ENCODE results near the gene CACNA1G. TPM values are rescaled to one million over a fixed set of nuclear protein-coding genes. Genes with fewer than 3 reads are reported as not detected.

Gene CACNA1G
- polyA plus RNA-seq (ENCODE audit: insufficient read length in 12 of 12) = 10 to 100 TPM in 2 of 12 donors, 1 to 10 TPM in 9, not detected in 1; 5.8 to 20.0 (median 8.0) TPM
- long read RNA-seq, donor 1 = 0 reads
- long read RNA-seq, donor 2 = 0 reads
- long read RNA-seq, donor 3 = 0 reads
- long read RNA-seq, donor 4 = 0 reads
- long read RNA-seq, donor 5 = 0 reads
- long read RNA-seq, donor 6 = 0 reads
- long read RNA-seq, donor 7 = 0 reads
- long read RNA-seq, donor 8 = 0 reads
- long read RNA-seq, donor 9 = 0 reads
- long read RNA-seq, donor 10 = 0 reads
- long read RNA-seq, donor 11 = 0 reads

DNA sequence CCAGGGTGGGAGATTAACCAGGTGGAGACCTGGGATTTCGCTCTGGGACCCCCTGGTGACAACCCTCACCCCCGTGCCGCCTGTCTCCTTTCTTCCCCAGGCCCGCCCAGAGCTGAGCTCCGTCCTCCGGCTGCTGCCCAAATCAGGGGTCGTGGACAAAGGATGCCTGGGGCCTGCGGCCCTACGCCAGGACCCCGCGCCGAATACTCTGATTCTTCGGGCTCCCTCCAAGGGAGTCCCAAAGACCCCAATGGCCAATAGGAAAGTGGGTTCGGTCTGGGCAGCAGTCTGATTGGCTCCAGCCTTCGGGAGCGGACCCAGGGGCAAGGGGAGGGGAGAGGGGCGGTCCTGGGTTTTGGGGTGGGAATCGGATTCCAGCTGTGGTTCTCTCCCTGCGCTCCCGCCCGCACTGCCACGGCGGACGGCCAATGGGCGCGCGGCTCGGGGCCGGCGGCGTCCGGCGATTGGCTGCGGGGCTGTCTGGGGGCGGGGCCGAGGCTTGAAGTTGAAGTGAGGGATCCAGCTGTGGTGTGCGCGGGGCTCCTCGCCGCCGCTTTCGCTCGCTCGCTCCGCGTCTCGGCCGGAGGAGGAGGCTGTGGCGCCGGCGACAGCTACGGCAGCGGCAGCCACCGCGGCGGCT lies at the start of gene CACNA1G:
CACNA1G (plus strand) TSS at position 531 of the 640 bp plus-strand sequence. CDS start 745 bp downstream, outside the sequence.
- peak; percentile 93 for DNase-seq

DNA sequence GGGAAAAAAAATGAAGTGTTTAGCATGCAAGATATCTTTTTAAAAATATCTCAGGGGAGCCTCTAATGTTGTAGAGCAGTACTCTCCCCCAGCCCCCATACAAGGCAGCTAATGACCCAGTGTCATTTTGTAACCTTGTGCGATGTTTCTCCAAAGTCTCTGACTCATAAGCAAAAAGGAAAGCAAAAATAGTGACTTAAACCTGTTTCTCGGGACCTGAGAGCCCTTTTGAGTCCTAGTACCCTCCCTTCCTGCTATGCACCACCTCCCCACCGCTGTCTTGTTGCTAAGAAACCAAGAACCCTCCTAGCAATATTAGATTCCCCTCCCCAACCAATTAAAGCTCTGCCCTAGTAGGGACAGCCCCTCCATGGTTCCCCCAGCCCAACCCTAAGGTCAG lies 49.5 kb upstream of the CACNA1G start:
- DNase-seq = no peak

DNA sequence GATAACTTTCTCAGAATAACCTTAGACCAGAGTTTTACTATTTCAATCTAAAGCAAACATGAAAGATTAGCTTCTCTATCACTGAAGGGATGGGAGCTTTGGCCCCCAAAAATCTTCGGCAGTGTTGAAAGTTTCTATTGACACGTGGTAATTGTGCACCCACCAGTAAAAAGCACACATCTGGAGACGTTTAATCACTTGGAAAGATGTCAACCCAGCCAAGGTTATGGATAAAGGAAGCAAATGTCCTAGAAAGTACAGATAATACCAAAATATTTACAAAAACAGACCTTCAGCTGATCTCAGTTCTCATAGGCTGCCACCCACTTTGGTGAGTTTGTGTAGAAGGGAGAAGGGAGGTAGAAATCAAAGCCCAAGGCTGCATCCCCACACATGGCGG lies 47.0 kb upstream of the CACNA1G start:
- DNase-seq = no peak

DNA sequence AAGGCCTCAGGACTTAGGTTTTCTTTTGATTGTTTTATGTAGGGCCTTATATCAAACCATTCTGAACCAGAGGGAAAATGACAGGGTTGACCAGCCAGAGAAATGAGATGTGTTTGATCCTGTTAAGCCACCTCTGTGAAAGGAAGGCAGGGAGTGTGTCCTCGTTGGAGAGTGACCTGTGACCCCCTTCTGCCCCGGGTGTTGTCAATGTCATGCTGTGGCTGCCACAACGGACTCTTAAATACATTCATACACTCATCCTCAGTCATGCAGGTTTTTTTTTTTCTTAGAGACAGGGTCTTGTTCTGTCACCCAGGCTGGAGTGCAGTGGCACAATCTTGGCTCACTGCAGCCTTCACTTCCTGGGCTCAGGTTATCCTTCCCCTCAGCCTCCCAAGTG lies 46.1 kb upstream of the CACNA1G start:
- DNase-seq = no peak

DNA sequence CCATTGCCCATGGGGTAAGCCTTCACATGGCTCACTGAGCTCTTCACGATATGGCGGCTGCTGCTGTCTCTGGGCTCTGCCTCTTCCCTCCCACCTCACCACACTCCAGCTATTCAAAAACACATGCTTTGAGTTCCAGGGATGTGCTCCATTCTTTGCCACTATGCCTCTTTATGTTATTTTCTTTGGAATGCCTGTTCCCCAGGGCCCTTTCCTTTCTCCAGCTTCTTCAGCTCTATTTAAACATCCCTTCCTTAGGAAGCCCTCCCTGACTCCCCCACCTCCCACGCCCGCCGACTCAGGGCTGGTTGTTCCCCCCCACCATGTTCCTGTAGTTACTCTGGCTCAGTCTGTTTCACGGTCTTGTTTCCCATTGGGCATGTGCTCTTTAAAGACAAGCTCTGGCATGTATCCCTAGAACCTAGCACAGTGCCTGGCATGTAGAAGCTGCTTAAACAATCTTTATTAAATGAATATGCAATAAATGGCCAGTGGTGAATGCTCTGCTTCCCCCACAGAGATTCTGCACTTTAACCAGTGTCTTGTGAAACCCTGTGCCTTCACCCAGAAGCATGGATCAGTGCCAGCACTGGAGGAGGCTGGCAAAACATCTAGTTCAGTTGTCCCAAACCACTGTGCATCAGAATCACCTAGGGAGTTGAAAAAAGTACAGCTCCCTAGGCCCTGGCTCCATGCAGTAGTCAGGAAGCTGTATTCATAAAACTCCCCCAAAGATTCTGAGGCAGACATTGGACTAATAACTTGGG lies 45.4 kb upstream of the CACNA1G start:
- no peak for DNase-seq

DNA sequence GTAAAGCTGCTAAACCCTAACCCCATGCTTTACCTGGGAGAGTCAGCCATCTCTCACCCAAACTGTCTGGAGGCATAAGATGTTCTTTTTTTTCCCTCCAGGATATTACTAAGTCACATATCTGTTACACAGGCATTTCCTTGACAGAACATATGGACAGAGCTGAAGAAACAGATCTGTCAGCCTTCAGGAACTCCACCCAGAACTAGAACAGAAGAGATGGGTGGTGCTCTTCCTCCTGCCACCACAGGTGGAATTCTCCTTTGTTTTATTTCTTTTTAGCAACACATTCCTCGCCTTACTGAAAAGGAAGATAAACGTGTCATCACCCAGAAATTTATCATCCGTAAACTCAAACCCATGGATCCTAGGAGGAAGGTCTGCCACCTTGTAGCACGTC lies 43.5 kb upstream of the CACNA1G start:
- no peak for DNase-seq

DNA sequence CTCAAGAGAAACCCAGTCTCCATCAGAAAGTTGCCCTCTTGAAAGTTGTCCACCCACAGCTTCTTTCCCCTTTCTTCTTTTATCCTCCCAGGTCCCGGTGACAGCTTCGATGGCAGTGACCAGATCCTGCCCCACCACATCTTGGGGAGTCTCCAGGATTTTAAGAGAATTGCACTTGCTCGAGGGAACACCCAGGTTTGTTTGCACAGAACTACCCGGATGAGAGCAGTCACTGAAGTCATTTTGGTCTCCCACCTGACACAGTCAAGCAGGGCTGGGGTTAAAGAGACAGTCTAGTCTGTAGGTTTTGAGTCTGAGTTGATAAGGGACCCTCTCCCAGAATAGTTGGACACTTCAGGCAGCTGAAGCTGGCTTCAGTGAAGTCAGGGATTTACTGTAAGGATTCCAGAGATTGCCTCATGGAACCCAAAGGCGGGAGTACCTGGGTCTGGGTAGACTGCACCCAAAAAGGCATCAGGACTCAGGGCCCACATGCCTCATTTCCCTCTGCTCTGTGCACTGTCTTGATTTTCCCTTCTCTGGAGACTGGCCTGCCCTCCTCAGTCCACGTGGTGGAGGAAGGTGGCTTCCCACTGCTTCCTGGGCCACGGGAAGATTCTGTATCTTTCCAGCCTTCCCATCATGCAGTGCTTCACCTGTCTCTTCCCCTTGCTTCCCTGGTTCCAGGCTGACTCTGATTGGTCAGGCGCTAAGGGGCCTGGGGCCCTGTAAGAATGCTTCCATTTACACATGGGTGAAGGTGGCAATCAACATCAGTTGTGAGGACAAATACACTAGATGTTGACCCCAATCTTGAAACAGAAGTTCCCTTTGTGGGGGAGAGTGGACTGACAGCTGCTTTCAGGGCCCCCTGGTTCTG lies 42.8 kb upstream of the CACNA1G start:
- DNase-seq = no peak

DNA sequence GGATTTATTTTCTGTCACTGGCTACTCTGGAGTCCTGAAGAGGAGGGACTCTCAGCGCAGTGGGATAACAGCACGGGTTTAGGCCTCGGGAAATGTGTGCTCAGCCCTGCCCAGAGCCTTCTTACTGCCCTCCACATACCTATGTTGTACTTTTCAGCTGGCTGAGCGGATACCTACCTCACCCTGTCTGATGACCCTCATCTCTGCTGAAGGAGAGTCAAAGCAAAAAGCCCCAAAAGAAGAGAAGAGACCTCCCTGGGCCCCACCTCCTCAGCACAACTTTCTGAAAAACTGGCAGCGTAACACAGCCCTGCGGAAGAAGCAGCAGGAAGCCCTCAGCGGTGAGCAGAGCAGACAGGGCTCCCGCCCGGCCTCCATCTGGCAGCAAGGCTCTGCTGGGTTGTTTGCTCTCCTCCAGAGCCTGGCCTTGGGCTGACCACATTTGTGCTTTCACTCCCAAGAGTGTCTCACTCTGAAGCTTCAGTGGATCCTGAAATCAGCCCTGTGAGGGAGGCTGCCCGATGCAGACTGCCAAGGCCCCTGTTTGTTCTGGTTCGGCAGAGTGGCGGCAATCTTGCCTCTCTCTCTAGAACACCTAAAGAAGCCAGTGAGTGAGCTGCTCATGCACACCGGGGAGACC lies 42.0 kb upstream of the CACNA1G start:
- no peak for DNase-seq

DNA sequence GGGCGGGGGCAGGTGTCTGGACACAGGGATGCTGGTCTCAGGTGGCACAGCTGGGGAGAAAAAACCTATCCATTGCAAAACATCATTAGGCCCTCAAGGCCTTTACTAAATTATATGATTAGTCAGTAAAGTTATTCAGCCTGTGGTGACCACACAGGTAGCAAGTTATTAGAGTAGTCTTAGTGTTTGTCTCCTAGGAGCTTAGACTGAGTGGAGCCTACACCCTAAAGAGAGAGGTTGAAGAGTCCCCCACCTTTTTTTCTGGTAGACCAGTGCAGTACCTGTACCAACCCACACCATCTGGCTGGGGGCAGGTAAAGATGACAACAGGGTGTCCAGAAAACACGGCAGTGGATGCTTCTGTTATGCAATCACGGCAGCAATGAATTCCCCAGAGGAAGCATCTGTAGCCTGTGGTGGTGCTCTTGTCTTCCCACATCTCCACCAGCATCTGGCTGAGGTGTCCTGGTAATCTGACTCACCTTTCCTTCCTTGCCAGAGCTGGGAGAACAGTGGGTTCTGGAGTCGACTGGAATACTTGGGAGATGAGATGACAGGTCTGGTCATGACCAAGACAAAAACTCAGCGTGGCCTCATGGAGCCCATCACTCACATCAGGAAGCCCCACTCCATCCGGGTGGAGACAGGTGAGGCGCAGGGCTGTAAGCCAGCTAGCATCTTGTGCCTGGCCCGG lies 41.2 kb upstream of the CACNA1G start:
- DNase-seq = no peak

DNA sequence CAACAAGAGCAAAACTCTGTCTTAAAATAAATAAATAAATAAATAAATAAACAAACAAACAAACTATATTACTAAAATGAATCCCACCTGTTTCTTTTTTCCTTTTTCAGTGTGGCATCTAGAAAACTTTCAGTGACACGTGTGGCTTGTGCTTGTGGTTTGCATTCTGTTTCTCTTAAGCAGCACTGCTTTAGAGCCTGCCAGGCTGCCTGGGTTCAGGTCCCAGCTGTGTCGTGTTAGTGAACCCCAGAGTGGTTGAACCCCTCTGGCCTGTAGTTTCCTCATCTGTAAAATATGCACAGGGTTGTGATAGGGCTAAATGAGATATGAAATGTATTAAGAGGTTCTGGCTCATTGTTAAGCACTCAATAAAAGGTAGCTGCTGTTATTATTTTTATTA lies 40.0 kb upstream of the CACNA1G start:
- no peak for DNase-seq

DNA sequence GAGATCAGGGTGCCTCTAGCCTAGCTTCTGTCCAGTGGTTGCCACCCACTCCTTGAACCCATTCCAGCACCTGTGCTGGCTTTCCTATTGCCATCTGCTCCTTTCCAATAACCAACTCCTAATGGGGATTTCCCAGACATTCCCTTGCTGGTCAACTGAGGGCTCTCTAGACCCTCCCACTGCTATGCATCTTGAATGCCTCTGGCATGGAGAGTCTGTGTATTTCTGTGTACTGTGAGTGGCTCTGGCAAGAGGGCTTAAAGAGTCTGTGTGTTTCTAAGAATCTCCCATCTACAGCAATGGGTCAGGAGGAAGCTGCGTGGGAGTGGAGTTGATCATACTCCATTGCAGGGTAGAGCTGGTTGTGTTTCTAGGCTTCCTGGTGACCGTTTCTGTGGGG lies 39.0 kb upstream of the CACNA1G start:
- DNase-seq = no peak

DNA sequence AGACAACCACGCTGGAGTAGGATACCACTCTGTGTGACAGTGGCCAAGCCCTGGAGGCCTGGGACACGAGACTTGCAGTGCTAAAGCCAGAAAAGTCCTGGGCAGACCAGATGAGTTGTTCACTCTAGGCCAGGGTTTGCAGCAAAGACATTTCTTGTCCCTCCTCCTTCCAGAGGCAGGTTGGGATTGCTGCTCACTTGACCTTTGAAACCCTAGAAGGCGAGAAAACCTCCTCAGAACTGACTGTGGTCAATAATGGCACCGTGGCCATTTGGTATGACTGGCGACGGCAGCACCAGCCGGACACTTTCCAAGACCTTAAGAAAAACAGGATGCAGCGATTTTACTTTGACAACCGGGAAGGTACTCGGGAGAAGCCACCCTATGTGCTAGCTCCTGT lies 37.7 kb upstream of the CACNA1G start:
- DNase-seq = no peak

DNA sequence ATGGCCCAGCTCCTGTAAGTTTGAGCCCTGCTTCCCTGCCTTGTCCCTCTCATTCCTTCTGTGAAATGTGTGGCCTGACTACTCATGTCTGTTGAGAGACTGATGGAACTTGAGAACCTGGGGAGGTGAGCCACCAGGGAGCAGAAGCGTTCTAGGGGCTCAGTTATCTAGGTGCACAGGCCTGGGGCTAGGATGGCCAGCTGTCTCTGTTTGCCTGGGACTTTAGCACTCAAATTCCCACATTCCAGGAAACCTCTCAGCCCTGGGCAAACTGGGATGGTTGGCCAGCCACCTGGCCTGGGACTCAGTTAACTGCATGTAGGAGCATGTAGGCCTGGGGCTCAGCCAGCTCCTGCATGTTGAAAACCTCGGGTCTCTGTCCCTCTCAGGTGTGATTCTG lies 37.3 kb upstream of the CACNA1G start:
- no peak for DNase-seq

DNA sequence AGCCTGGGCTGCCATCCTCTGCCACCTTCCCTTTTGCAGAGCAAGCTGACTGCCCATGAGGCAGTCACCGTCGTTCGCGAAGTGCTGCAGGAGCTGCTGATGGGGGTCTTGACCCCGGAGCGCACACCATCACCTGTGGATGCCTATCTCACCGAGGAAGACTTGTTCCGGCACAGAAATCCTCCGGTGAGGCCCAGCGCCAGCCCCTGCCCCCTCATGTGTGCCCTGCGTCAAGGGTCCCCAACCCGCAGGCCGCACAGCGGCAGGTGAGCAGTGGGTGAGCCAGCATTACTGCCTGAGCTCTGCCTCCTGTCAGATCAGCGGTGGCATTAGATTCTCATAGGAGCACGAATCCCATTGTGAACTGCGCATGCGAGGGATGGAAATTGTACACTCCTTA lies 35.7 kb upstream of the CACNA1G start:
- DNase-seq = no peak

DNA sequence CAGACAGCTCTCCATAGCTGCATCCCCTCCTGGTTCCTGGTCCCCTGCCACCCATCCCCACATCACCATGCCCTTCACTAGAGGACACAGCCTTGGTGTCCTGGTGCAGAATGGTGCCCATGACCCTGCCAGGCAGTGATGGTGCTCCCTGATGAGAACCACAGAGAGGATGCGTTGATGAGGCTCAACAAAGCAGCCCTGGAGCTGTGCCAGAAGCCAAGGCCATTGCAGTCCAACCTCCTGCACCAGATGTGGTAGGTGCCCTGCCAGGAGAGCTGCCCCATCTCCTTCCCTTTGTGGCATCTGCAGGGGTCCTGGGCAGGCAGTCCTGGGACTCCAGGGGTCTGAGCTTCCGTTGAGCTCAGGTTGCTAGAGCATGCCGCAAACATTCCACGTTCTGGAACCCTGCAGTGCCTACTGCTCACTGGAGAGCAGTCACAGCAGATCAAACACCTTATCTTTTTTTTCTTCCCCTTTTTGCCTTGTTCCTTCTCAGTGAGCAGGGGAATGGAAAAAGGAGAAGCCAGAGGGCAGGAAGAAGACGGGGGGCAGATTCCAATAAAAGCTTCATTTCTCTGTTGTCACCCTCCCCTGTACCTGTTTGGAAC lies 33.3 kb upstream of the CACNA1G start:
- DNase-seq = no peak

DNA sequence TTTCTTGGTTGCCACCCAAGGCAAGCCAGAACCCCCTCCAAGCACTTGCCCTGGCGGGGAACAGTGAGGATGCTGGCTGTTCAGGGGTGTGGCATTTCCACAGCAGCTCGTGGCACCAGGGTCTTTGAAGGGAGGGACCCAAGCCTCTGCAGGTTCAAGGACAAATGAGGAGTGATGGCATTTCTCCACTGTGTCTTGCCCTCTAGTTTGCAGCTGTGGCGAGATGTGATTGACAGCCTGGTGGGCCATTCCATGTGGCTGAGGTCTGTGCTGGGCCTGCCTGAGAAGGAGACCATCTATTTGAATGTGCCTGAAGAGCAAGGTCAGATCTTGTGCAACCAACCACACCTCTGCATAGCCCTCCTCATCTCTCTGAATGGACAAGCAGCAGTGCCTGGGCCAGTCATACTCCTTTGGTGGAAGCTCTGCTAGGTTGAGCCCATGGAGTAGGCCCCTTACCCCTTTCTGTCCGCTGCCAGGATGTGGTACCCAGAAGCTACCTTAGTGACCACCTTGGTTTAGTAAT lies 32.5 kb upstream of the CACNA1G start:
- no peak for DNase-seq

DNA sequence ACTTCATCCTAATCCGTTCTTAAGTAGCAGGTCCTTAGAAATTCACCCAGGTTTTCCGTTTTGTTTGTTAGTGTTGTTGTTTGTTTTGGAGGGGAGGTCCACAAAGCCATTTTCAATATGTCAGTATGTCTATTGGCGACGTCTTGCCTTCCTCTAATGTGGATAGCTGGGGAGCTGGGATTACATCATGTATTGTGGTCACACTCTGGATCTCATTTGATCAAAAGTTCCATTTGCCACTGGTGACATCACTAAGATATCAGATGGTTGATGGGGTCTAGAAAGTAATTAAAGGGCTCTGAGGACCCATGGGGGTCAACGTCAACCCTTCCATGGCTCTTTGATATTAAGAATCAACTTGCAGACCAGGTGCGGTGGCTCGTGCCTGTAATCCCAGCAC lies 30.7 kb upstream of the CACNA1G start:
- no peak for DNase-seq

DNA sequence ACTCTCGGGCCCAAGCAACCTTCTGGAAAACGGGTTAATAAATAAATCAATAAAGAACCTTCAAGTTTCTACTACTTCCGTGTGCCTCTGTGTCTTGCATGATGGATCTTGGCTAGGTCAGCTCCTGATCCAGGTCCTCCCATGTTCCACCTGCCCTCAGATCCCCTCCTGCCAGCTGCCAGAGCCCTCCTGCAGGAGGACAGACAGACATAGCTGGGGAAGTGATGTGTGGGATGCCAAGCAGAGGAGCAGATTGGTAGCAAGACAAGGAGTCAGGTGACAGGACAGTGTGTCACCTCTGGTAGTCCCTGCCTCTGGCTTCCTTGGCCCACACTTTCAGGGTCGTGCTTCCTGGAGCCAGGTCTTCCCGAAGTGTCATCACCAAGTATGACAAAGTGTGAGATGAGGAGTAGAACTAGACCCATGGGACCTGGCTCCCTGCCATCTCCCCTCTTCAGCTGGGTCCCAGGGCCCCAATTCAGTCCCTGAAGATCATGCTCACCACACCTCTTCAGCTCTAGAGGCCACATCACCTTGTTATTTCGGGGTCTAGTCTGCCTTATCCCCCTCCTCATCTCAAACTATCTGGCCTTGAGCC lies 29.0 kb upstream of the CACNA1G start:
- DNase-seq = no peak

DNA sequence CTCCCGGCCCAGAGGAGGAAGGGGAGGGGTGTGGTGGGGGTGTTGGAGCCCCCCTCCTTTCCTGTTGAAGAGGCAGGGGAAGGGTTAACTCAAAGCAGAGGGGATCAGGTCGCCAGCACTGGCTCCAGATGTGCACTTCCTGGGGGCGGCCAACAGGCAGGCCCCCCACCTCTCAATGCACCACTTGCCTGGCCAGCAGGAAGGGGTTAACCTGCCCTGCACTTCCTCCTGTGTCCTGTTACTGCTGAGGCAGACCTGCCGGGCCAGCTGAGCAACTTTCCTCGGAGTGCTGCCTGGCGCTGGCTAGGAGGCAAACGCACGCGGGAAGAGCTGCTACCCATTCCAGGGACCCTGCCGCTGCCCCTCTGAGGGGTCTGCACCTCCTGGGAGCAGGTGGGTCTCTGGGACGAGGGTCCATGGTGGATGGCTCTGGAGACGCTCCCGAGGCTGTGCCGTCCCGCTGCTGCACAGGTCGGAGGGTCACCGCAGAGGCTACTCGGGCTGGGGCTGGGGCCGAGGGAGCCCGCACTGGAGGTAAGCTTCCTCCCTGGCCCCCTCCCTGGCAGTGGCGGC lies 28.0 kb upstream of the CACNA1G start, which contains the start of gene EPN3:
EPN3 (plus strand) TSS at position 284 of the 573 bp plus-strand sequence. CDS start 3,822 bp downstream, outside the sequence.
- no peak for DNase-seq
